ENCODE measurements around the gene GALNT17. TPM values are rescaled to one million over a fixed set of nuclear protein-coding genes. Genes with fewer than 3 reads are reported as not detected.

The GALNT17 gene
- total RNA-seq, 2 experiments from 2014 or later, result not detected

- DNase-seq, result no peak
- Mint-ChIP-seq H3K4me3 (no peak overlapping the region), H3K36me3 (ENCODE audit: low read depth) (no peaks in the 10 kb centered on the region), H3K27me3 (no peaks in the 10 kb centered on the region), H3K4me1 (no peaks in the 10 kb centered on the region), H3K9me3 (peaks cover 20% of the 10 kb centered on the region), H3K27ac (no peak overlapping the region)
- ChIA-PET CTCF (no interaction called here), POLR2A (no interaction called here)
Measured at GRCh38 chr7:71649812-71650211, 517.9 kb downstream of the GALNT17 start.

DNA sequence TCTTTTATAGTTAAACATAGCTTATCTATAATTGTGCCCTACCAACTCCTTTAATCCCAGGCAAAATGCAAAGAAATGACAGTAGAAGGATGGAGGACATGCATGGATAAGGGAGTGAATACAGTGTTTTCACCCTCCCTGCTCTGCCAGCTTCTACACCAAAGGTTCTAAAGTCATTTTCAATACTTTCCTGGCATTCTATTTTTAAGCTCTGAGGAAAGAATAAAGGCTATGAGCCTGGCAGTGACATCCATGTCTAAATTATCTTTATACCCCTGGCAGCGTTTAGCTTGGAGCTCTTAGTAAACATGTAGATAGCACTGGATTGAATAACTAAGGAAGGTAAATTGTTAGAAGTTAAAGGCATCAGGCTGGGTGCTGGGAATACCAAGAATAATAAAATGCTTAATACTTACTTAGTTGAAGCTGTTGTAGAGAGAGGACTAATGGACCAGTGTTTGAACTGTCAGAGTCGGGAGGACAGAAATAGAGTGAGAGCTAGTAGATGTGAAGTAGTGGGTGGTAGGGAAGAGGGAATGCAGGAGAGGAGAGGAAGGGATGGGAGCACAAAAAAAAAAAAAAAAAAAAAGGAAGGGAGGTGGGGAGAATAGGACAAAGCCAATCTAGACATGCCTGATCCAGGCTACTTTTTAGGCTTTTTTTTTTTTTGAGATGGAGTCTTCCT lies 518.9 kb downstream of the GALNT17 start:
- Mint-ChIP-seq H3K4me3 (no peak overlapping the region), H3K36me3 (ENCODE audit: low read depth) (no peaks in the 10 kb centered on the region), H3K27ac (no peak overlapping the region), H3K9me3 (peaks cover 22% of the 10 kb centered on the region), H3K4me1 (no peaks in the 10 kb centered on the region), H3K27me3 (no peaks in the 10 kb centered on the region)
- DNase-seq, result no peak
- CTCF ChIA-PET, result interaction anchor here (0.6 kb wide), 1 partner anchor 215 kb away, joined by 3 read pairs; no protein-coding TSS in a partner anchor
- POLR2A ChIA-PET, result no interaction called here

DNA sequence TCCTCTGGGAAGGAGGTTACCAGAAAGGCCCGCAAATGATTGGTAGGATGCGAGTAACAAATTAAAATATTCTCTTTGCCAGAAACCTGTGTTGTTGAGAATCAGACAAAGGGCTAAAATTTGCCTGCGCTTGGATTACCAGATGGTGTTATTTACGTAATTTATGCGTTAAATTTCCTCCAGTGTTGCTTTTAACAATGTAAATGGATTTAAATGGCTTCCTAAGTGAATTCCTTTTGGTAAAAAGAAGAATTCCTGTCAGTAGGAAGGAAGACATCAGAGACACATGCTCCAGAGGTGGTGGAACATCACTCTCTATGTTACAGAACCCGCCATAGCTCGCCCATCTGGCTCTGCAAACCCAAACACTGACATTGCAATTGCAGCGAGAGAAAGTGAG lies 520.6 kb downstream of the GALNT17 start:
- Mint-ChIP-seq H3K27me3 (no peaks in the 10 kb centered on the region), H3K4me3 (no peak overlapping the region), H3K9me3 (peaks cover 28% of the 10 kb centered on the region), H3K4me1 (no peaks in the 10 kb centered on the region), H3K27ac (no peak overlapping the region), H3K36me3 (ENCODE audit: low read depth) (no peaks in the 10 kb centered on the region)
- no peak for DNase-seq
- ChIA-PET POLR2A (interaction anchor here (0.6 kb wide), 1 partner anchor 25 kb away, joined by 3 read pairs; no protein-coding TSS in a partner anchor), CTCF (no interaction called here)

- ChIA-PET CTCF (no interaction called here), POLR2A (no interaction called here)
- DNase-seq, result no peak
- no peaks in the 10 kb centered on the region for H3K36me3 Mint-ChIP-seq (ENCODE audit: low read depth)
- no peaks in the 10 kb centered on the region for H3K27me3 Mint-ChIP-seq
- peaks cover 29% of the 10 kb centered on the region for H3K9me3 Mint-ChIP-seq
- H3K4me1 Mint-ChIP-seq, result no peaks in the 10 kb centered on the region
- H3K4me3 Mint-ChIP-seq, result no peak overlapping the region
- H3K27ac Mint-ChIP-seq, result no peak overlapping the region
Measured at GRCh38 chr7:71657386-71657785, 525.4 kb downstream of the GALNT17 start.

DNA sequence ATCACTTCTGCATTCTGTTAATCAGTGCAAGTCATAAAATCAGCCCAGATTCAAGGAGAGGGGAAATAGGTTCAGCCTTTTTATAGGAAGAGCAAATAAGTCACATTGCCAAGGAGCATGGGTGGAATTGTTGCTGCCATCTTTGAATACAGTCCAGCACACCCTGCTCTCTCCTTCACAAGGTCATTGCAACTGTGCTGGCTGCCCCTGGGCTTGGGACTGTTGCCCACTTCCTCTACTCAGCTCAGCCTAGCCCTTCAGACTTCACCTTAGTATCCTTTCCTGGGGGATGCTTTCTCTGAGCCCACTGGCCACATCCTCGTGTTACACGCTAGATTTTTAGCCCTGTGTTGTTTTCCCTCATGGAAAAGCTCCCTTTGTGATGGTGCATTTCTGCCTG lies 527.7 kb downstream of the GALNT17 start:
- H3K36me3 Mint-ChIP-seq (ENCODE audit: low read depth), result no peaks in the 10 kb centered on the region
- H3K27me3 Mint-ChIP-seq, result no peaks in the 10 kb centered on the region
- H3K4me3 Mint-ChIP-seq, result no peak overlapping the region
- CTCF ChIA-PET, result no interaction called here
- peaks cover 31% of the 10 kb centered on the region for H3K9me3 Mint-ChIP-seq
- no peak overlapping the region for H3K27ac Mint-ChIP-seq
- H3K4me1 Mint-ChIP-seq, result no peaks in the 10 kb centered on the region
- POLR2A ChIA-PET, result no interaction called here
- no peak for DNase-seq

- Mint-ChIP-seq H3K27ac (no peak overlapping the region), H3K9me3 (peaks cover 20% of the 10 kb centered on the region), H3K27me3 (no peaks in the 10 kb centered on the region), H3K36me3 (ENCODE audit: low read depth) (no peaks in the 10 kb centered on the region), H3K4me1 (no peaks in the 10 kb centered on the region), H3K4me3 (no peak overlapping the region)
- DNase-seq, result no peak
- CTCF ChIA-PET, result no interaction called here
- POLR2A ChIA-PET, result no interaction called here
Measured at GRCh38 chr7:71661671-71662224, 529.8 kb downstream of the GALNT17 start.

- POLR2A ChIA-PET, result no interaction called here
- no peaks in the 10 kb centered on the region for H3K36me3 Mint-ChIP-seq (ENCODE audit: low read depth)
- DNase-seq, result no peak
- no peaks in the 10 kb centered on the region for H3K4me1 Mint-ChIP-seq
- H3K9me3 Mint-ChIP-seq, result peaks cover 25% of the 10 kb centered on the region
- H3K4me3 Mint-ChIP-seq, result no peak overlapping the region
- no peaks in the 10 kb centered on the region for H3K27me3 Mint-ChIP-seq
- H3K27ac Mint-ChIP-seq, result no peak overlapping the region
- CTCF ChIA-PET, result no interaction called here
Measured at GRCh38 chr7:71665716-71666115, 533.8 kb downstream of the GALNT17 start.

DNA sequence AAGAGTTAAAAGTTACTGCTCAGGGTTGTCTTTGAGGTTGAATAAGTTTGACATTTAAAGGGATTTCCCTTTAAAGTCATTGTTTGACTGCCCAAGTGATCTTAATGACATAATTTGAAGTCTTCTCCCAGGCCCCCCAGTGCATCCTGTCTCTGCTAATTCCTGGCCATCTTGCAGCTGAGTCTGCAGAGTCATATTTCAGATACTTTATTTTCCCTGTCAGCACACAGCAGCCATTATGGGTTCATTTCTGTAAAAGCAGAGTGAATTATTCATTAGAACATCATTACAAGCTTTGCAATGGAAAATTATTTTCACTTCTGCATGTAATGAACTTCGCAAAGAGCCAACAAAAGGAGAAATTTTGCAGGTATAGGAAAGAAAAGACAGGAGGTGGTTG lies 536.6 kb downstream of the GALNT17 start:
- CTCF ChIA-PET, result no interaction called here
- no peak for DNase-seq
- no peaks in the 10 kb centered on the region for H3K27me3 Mint-ChIP-seq
- no peak overlapping the region for H3K4me3 Mint-ChIP-seq
- POLR2A ChIA-PET, result no interaction called here
- no peaks in the 10 kb centered on the region for H3K36me3 Mint-ChIP-seq (ENCODE audit: low read depth)
- H3K27ac Mint-ChIP-seq, result no peak overlapping the region
- peaks cover 16% of the 10 kb centered on the region for H3K9me3 Mint-ChIP-seq
- H3K4me1 Mint-ChIP-seq, result no peaks in the 10 kb centered on the region

- Mint-ChIP-seq H3K36me3 (ENCODE audit: low read depth) (no peaks in the 10 kb centered on the region), H3K9me3 (peaks cover 10% of the 10 kb centered on the region), H3K27me3 (no peaks in the 10 kb centered on the region), H3K4me1 (no peaks in the 10 kb centered on the region), H3K4me3 (no peak overlapping the region), H3K27ac (no peak overlapping the region)
- CTCF ChIA-PET, result no interaction called here
- DNase-seq, result no peak
- POLR2A ChIA-PET, result no interaction called here
Measured at GRCh38 chr7:71679480-71679879, 547.5 kb downstream of the GALNT17 start.

- Mint-ChIP-seq H3K4me3 (no peak overlapping the region), H3K27me3 (no peaks in the 10 kb centered on the region), H3K27ac (no peak overlapping the region), H3K9me3 (peaks cover 18% of the 10 kb centered on the region), H3K36me3 (ENCODE audit: low read depth) (no peaks in the 10 kb centered on the region), H3K4me1 (no peaks in the 10 kb centered on the region)
- ChIA-PET CTCF (no interaction called here), POLR2A (no interaction called here)
- no peak for DNase-seq
Measured at GRCh38 chr7:71682181-71682580, 550.2 kb downstream of the GALNT17 start.

- Mint-ChIP-seq H3K9me3 (peaks cover 21% of the 10 kb centered on the region), H3K4me3 (no peak overlapping the region), H3K4me1 (no peaks in the 10 kb centered on the region), H3K27ac (no peak overlapping the region), H3K36me3 (ENCODE audit: low read depth) (no peaks in the 10 kb centered on the region), H3K27me3 (no peaks in the 10 kb centered on the region)
- ChIA-PET POLR2A (no interaction called here), CTCF (interaction anchor here (0.7 kb wide), 1 partner anchor 587 kb away, joined by 3 read pairs; no protein-coding TSS in a partner anchor)
- no peak for DNase-seq
Measured at GRCh38 chr7:71682841-71683781, 551.2 kb downstream of the GALNT17 start.

DNA sequence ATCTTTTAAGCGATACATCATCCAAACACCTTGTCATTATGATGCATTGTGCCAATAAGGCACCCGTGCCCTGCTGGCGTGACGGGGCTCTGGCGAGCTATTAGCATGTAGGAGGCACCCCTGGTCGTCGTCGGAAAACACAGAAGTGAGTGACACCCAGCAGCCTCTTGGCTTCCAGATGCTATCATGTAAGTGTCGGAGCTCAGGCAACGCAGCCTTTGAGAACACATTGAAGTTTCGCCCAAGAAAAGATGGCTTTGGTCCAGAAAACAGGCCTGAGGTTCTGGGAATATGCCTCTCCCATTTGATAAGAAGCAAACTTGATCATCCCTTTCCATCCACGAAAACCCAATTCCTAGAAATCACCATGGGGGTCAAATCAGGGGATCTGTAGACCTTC lies 555.3 kb downstream of the GALNT17 start:
- H3K9me3 Mint-ChIP-seq, result peaks cover 25% of the 10 kb centered on the region
- ChIA-PET POLR2A (no interaction called here), CTCF (no interaction called here)
- DNase-seq, result no peak
- no peaks in the 10 kb centered on the region for H3K36me3 Mint-ChIP-seq (ENCODE audit: low read depth)
- H3K4me1 Mint-ChIP-seq, result no peaks in the 10 kb centered on the region
- no peak overlapping the region for H3K4me3 Mint-ChIP-seq
- no peaks in the 10 kb centered on the region for H3K27me3 Mint-ChIP-seq
- no peak overlapping the region for H3K27ac Mint-ChIP-seq

DNA sequence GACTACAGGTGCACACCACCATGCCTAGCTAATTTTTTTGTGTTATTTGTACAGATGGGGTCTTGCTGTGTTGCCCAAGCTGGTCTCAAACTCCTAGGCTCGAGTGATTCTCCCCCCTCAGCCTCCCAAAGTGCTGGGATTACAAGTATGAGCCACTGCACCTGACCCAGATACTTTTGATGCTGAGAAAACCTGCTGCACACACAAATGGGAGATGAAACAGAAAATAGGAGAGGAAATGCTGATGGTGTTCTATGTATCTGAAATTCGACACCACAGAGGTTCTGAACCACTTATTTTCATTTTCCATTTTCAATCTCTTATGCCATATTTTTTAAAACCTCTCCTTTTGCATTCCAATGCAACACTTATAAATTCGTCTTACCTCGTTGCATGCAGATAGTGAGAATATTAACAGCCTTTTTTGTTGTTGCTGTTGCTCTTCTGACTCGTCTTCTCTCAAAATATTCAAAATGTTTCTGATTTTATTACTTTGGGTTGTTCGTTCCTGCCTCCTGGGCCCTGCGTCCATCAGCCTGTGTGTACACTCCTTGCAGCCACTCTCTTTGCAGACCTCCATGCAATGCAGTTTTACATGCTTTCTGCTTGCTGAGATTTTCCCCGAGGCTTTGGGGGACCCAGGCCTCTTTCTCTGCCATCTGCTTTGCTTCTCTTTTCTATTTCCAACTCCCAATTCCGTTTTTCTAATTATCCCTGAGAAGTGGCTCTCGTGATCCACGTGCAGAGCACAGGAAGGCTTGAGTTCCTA lies 556.1 kb downstream of the GALNT17 start:
- DNase-seq, result no peak
- H3K4me1 Mint-ChIP-seq, result no peaks in the 10 kb centered on the region
- no peaks in the 10 kb centered on the region for H3K36me3 Mint-ChIP-seq (ENCODE audit: low read depth)
- H3K4me3 Mint-ChIP-seq, result no peak overlapping the region
- ChIA-PET POLR2A (no interaction called here), CTCF (no interaction called here)
- no peak overlapping the region for H3K27ac Mint-ChIP-seq
- peaks cover 24% of the 10 kb centered on the region for H3K9me3 Mint-ChIP-seq
- H3K27me3 Mint-ChIP-seq, result no peaks in the 10 kb centered on the region

Data from activated CD4-positive, alpha-beta memory T cell treated with anti-CD3 and anti-CD28 coated beads, Interleukin-2, amount 10 ng/mL, durations not matched to agents 7 days and 5 days (primary cell).